GM10266 (cell line): ENCODE measurements around the gene MCUB.

ENCODE experiments used
- DNase-seq: peaks from one replicate; pipeline ENCODE4 v3.0.0; 2012; ENCODE audit errors: extremely low spot score
- CTCF ChIP-seq: IDR thresholded peaks from 2 replicates; pipeline ENCODE4 v1.5.1; 2012; ENCODE audit warnings: mild to moderate bottlenecking, low read depth; ENCODE audit not compliant: control insufficient read depth, insufficient read depth; ENCODE audit errors: missing control alignments

The MCUB gene

GRCh38 chr4:109729117-109729717, 169.2 kb downstream of the MCUB start:
- peak; percentile 15 for DNase-seq
- TF ChIP-seq CTCF, result no peak

- DNase-seq, result peak; percentile 95
- TF ChIP-seq CTCF, result no peak
These were observed 169.9 kb downstream of the MCUB start, which contains the start of gene PLA2G12A for GRCh38 chr4:109729718-109730618. Gene PLA2G12A (minus strand): TSS chr4:109730070. CDS start chr4:109729809, 261 bp downstream.

GRCh38 chr4:109730619-109731545, 170.8 kb downstream of the MCUB start:
- no peak for TF ChIP-seq CTCF
- DNase-seq, result no peak

- no peak for DNase-seq
- no peak for TF ChIP-seq CTCF
These were observed 173.7 kb downstream of the MCUB start for GRCh38 chr4:109733728-109734127.

GRCh38 chr4:109735566-109736365, 175.7 kb downstream of the MCUB start:
- no peak for DNase-seq
- TF ChIP-seq CTCF, result no peak
